HG02798 (cell line): Measurements from ENCODE around the gene PPFIA1.
A peak's percentile ranks its signal among the peaks of the same experiment; 100 is the strongest.
"Not testable (repeated sequence)": the region's sequence is repeated elsewhere in the genome, so short reads cannot be mapped to it uniquely, and the experiment has no call there.

Experiments
- ATAC-seq: cut with Tn5 transposase; IDR thresholded peaks from one replicate; pipeline ENCODE4 v1.9.1; 2021; ENCODE audit warnings: mild to moderate bottlenecking; ENCODE audit not compliant: unreplicated experiment, poor library complexity

The PPFIA1 gene

GRCh38 chr11:70319396-70320076 is 49.0 kb downstream of the PPFIA1 start:
- ATAC-seq: no peak

GRCh38 chr11:70322666-70323065 is 52.2 kb downstream of the PPFIA1 start:
- no peak for ATAC-seq

GRCh38 chr11:70323806-70324205 is 53.3 kb downstream of the PPFIA1 start:
- ATAC-seq: no peak

GRCh38 chr11:70324376-70325115 is 54.1 kb downstream of the PPFIA1 start:
- ATAC-seq: peak; percentile 60

GRCh38 chr11:70325824-70326223 is 55.3 kb downstream of the PPFIA1 start:
- no peak for ATAC-seq

- ATAC-seq: no peak
These were observed 55.9 kb downstream of the PPFIA1 start for GRCh38 chr11:70326365-70326811.

GRCh38 chr11:70326833-70327232 is 56.3 kb downstream of the PPFIA1 start:
- ATAC-seq: no peak

- ATAC-seq: no peak
These were observed 57.2 kb downstream of the PPFIA1 start for GRCh38 chr11:70327717-70328116.

- ATAC-seq: no peak
These were observed 58.1 kb downstream of the PPFIA1 start for GRCh38 chr11:70328556-70328955.

GRCh38 chr11:70331320-70331843 is 60.9 kb downstream of the PPFIA1 start:
- not testable (repeated sequence) for ATAC-seq

GRCh38 chr11:70331901-70332300 is 61.4 kb downstream of the PPFIA1 start:
- no peak for ATAC-seq

- no peak for ATAC-seq
These were observed 62.1 kb downstream of the PPFIA1 start for GRCh38 chr11:70332567-70332966.

- ATAC-seq: no peak
These were observed 62.8 kb downstream of the PPFIA1 start for GRCh38 chr11:70333261-70333660.

- ATAC-seq: no peak
These were observed 64.0 kb downstream of the PPFIA1 start for GRCh38 chr11:70334351-70334995.

GRCh38 chr11:70335511-70335910 is 65.0 kb downstream of the PPFIA1 start:
- ATAC-seq: no peak

GRCh38 chr11:70338594-70338993 is 68.1 kb downstream of the PPFIA1 start:
- ATAC-seq: no peak

- ATAC-seq: no peak
These were observed 68.6 kb downstream of the PPFIA1 start for GRCh38 chr11:70339066-70339465.

- no peak for ATAC-seq
These were observed 71.5 kb downstream of the PPFIA1 start for GRCh38 chr11:70341881-70342429.

- no peak for ATAC-seq
These were observed 73.1 kb downstream of the PPFIA1 start for GRCh38 chr11:70343636-70344035.

GRCh38 chr11:70348191-70348590 is 77.7 kb downstream of the PPFIA1 start:
- ATAC-seq: no peak

- no peak for ATAC-seq
These were observed 78.1 kb downstream of the PPFIA1 start for GRCh38 chr11:70348608-70349007.
